CD4-positive, CD25-positive, alpha-beta regulatory T cell (primary cell): ENCODE results near the gene CTU2. TPM values are rescaled to one million over a fixed set of nuclear protein-coding genes. Genes with fewer than 3 reads are reported as not detected.

Experiments used
- ATAC-seq, 2 donors: fragments of 150-1000 bp; cut with Tn5 transposase; one replicate each; pipeline ENCODE4 v1.10.0; 2021; ENCODE audit warnings: low read depth in 2 of 2, moderate number of reproducible peaks in 2 of 2, moderate library complexity in 1 of 2
- DNase-seq, 3 donors: peaks; one replicate each; pipeline versions ENCODE4 v3.0.0 to v3.0.0-alpha.2; 2012 to 2022; ENCODE audit warnings: mixed read lengths in 1 of 3
- H3K27ac ChIP-seq: one replicate; pipeline ENCODE4 v1.7.0; 2013; ENCODE audit warnings: mild to moderate bottlenecking, low read length; ENCODE audit not compliant: insufficient read depth, poor library complexity, severe bottlenecking
- H3K27me3 ChIP-seq: one replicate; pipeline ENCODE4 v1.7.0; 2013; ENCODE audit warnings: low read length; ENCODE audit not compliant: control insufficient read depth, insufficient read depth
- H3K36me3 ChIP-seq: one replicate; pipeline ENCODE4 v1.7.0; 2013; ENCODE audit warnings: mild to moderate bottlenecking, low read length, moderate library complexity; ENCODE audit not compliant: control insufficient read depth, insufficient read depth
- H3K4me1 ChIP-seq: 2 replicates; pipeline ENCODE4 v1.7.0; 2013; ENCODE audit warnings: mild to moderate bottlenecking, low read length; ENCODE audit not compliant: insufficient read depth, control insufficient read depth, poor library complexity, severe bottlenecking
- H3K4me3 ChIP-seq: one replicate; pipeline ENCODE4 v1.7.0; 2013; ENCODE audit warnings: low read depth, mild to moderate bottlenecking, low read length, moderate library complexity
- H3K9me3 ChIP-seq, 2 experiments: 1 replicate in 1 of 2; 2 replicates in 1 of 2; pipeline ENCODE4 v1.7.0; 2013; ENCODE audit warnings: low read length in 2 of 2, mild to moderate bottlenecking in 1 of 2, moderate library complexity in 1 of 2; ENCODE audit not compliant: control insufficient read depth in 2 of 2
- H3K27ac Mint-ChIP-seq, 3 donors: one replicate each; pipeline ENCODE4 v1.8.0; 2020 to 2022; ENCODE audit warnings: mild to moderate bottlenecking in 3 of 3, mixed read lengths in 3 of 3, moderate library complexity in 2 of 3
- H3K27me3 Mint-ChIP-seq: one replicate; pipeline ENCODE4 v1.8.0; 2022; ENCODE audit warnings: mild to moderate bottlenecking, mixed read lengths
- H3K36me3 Mint-ChIP-seq: one replicate; pipeline ENCODE4 v1.8.0; 2020; ENCODE audit warnings: mixed read lengths
- H3K4me1 Mint-ChIP-seq, 4 donors: one replicate each; pipeline ENCODE4 v1.8.0; 2020 to 2022; ENCODE audit warnings: mixed read lengths in 4 of 4, mild to moderate bottlenecking in 1 of 4
- H3K4me3 Mint-ChIP-seq, 4 donors: one replicate each; pipeline ENCODE4 v1.8.0; 2020 to 2022; ENCODE audit warnings: mild to moderate bottlenecking in 4 of 4, mixed read lengths in 4 of 4, moderate library complexity in 3 of 4
- H3K9me3 Mint-ChIP-seq, 7 donors: one replicate each; pipeline ENCODE4 v1.8.0; 2020 to 2022; ENCODE audit warnings: mixed read lengths in 7 of 7, mild to moderate bottlenecking in 3 of 7, moderate library complexity in 2 of 7
- polyA plus RNA-seq, 4 donors: library from polyadenylated mRNA; unstranded; fragments of 300-500 nt; fragmentation: Illumina TruSeq; gene quantifications; one replicate each; pipeline ENCODE4 v1.2.3, GENCODE V29; 2021
- total RNA-seq: library from RNA; stranded (reverse); gene quantifications from one replicate; pipeline ENCODE4 v1.2.3, GENCODE V29; 2022

CTU2 gene
- total RNA-seq (26.0 TPM), polyA plus RNA-seq (10 to 100 TPM; 11.8 to 14.0 (median 12.6) TPM)

DNA sequence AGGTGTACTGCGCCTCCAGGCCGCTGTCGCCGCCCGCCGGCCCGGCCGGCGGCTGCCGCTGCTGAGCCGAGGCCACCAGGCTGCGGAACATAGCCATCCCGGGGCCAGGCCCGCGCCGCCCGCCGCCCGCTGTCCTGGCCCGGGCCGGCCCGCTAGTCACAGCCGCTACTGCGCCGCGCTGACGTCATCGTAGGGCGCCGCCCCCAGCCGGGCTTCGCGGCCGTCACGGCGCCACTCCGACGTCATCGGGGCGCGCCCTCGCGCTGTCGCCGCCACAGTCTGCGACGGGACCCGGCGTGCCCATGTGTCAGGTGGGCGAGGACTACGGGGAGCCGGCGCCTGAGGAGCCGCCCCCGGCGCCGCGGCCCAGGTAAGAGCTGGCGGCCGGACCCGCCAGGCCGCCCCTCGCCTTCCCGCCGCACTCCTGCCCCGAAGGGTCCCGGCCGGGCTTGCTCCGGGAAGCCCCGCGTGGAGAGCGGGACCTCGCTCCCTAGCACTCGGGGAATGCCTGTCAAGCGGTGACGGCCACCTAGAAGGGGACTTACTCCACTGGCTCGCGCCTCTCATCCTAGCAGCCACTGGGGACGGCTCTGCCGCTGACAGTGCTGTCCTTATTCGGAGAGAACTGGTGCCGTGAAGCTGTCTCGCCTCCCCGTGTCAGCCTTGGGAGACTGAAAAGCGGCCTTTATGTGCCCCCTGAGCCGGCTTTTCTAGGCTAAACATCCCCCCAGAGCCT, at the start of gene CTU2, which contains the start of gene RNF166:
Gene CTU2 (plus strand): TSS at position 275 of the 736 bp plus-strand sequence. CDS start 28 bp downstream, at position 303.
Gene RNF166 (minus strand): TSS at position 180 of the 736 bp plus-strand sequence. CDS start 83 bp downstream, at position 97.
- no peaks in the 10 kb centered on the region for H3K9me3 ChIP-seq
- Mint-ChIP-seq H3K36me3 (peaks cover 5% of the 10 kb centered on the region), H3K4me3 (peak within 1 kb of the TSS; percentile 94 to 100 (median 96)), H3K4me1 (peaks cover 6 to 54% (median 19%) of the 10 kb centered on the region in 4 donors), H3K27ac (peak within 1 kb of the TSS; percentile 95 to 98 (median 97)), H3K27me3 (peaks cover 5% of the 10 kb centered on the region), H3K9me3 (peaks cover 0 to 3% (median 0%) of the 10 kb centered on the region in 7 donors)
- no peaks in the 10 kb centered on the region for H3K36me3 ChIP-seq
- ATAC-seq: peak; percentile 69 to 71
- H3K4me1 ChIP-seq: peaks cover 54% of the 10 kb centered on the region
- H3K4me3 ChIP-seq: peak within 1 kb of the TSS; percentile 89
- DNase-seq: peak; percentile 91 to 93 (median 91)
- no peaks in the 10 kb centered on the region for H3K27me3 ChIP-seq
- peak within 1 kb of the TSS; percentile 92 for H3K27ac ChIP-seq

- peaks cover 6% of the 10 kb centered on the region for H3K4me1 ChIP-seq
- H3K4me1 Mint-ChIP-seq: peaks cover 7 to 12% (median 10%) of the 10 kb centered on the region in 4 donors
- peaks cover 5% of the 10 kb centered on the region for H3K36me3 Mint-ChIP-seq
- H3K27ac Mint-ChIP-seq: no peak overlapping the region
- no peak overlapping the region for H3K27ac ChIP-seq
- H3K4me3 Mint-ChIP-seq: no peak overlapping the region
- no peaks in the 10 kb centered on the region for H3K9me3 ChIP-seq
- no peak overlapping the region for H3K4me3 ChIP-seq
- H3K36me3 ChIP-seq: no peaks in the 10 kb centered on the region
- H3K27me3 ChIP-seq: no peaks in the 10 kb centered on the region
- no peak for ATAC-seq
- H3K9me3 Mint-ChIP-seq: no peaks in the 10 kb centered on the region
- no peak for DNase-seq
- no peaks in the 10 kb centered on the region for H3K27me3 Mint-ChIP-seq
Measured at GRCh38 chr16:88657371-88657770, 48.9 kb upstream of the CTU2 start.

DNA sequence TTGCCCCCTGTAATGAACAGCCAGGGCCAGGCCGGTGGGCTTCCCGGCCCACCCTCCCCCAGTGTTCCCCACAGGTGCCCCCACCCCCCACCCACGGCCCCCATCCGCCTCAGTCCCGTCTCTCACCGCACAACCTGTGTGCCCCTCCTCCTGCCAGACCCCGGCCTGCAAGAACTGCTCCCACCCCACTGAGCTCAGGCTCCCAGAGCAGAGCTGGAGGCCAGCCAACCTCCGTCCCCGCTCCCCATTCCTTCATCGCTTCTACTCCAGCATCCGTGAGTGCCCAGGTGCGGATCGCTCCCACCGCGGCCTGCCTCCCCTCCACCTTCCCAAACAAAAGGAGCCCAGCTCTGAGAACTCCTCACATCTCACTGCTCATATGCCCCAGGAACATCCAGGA, 47.6 kb upstream of the CTU2 start:
- DNase-seq (no peak), ATAC-seq (no peak)
- H3K9me3 Mint-ChIP-seq: no peaks in the 10 kb centered on the region
- H3K9me3 ChIP-seq: no peaks in the 10 kb centered on the region
- H3K27ac ChIP-seq: no peak overlapping the region
- H3K27ac Mint-ChIP-seq: no peak overlapping the region
- H3K4me3 ChIP-seq: no peak overlapping the region
- H3K4me3 Mint-ChIP-seq: no peak overlapping the region
- peaks cover 14% of the 10 kb centered on the region for H3K4me1 ChIP-seq
- no peaks in the 10 kb centered on the region for H3K36me3 ChIP-seq
- H3K27me3 ChIP-seq: no peaks in the 10 kb centered on the region
- peaks cover 5% of the 10 kb centered on the region for H3K36me3 Mint-ChIP-seq
- H3K4me1 Mint-ChIP-seq: peaks cover 7 to 18% (median 13%) of the 10 kb centered on the region in 4 donors
- no peaks in the 10 kb centered on the region for H3K27me3 Mint-ChIP-seq

DNA sequence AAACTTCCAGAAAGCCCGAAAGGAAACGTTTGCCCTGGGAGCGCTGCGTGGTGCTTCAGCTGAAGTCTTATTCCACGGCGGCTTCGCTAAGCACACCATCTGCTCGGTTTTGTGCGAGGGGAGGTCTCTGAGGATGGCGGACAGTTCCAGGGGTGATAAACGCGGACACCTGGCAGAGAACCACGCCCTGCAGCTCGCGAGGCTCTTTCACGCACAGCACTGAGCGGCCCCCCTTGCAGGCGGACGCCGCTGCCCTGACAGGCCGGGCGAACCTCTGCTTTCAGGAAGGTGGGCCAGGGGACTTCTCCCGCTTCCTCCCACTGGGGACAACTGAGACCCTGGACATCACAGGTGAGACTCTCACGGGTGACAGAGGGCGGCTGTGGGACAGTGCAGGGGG, 47.1 kb upstream of the CTU2 start:
- H3K4me1 Mint-ChIP-seq: peaks cover 7 to 20% (median 13%) of the 10 kb centered on the region in 4 donors
- no peak for ATAC-seq
- peaks cover 5% of the 10 kb centered on the region for H3K36me3 Mint-ChIP-seq
- no peak overlapping the region for H3K27ac Mint-ChIP-seq
- H3K9me3 ChIP-seq: no peaks in the 10 kb centered on the region
- DNase-seq: no peak
- H3K27ac ChIP-seq: no peak overlapping the region
- peaks cover 18% of the 10 kb centered on the region for H3K4me1 ChIP-seq
- no peak overlapping the region for H3K4me3 Mint-ChIP-seq
- H3K36me3 ChIP-seq: no peaks in the 10 kb centered on the region
- H3K9me3 Mint-ChIP-seq: no peaks in the 10 kb centered on the region
- H3K4me3 ChIP-seq: no peak overlapping the region
- no peaks in the 10 kb centered on the region for H3K27me3 ChIP-seq
- no peaks in the 10 kb centered on the region for H3K27me3 Mint-ChIP-seq

- Mint-ChIP-seq H3K9me3 (no peaks in the 10 kb centered on the region), H3K4me1 (peaks cover 7 to 29% (median 13%) of the 10 kb centered on the region in 4 donors), H3K36me3 (no peaks in the 10 kb centered on the region), H3K27me3 (no peaks in the 10 kb centered on the region), H3K4me3 (peak overlapping the region; percentile 7 to 93 (median 72)), H3K27ac (peak overlapping the region in 1 of 3 donors; percentile 85)
- DNase-seq: no peak
- Histone ChIP-seq H3K4me3 (peak overlapping the region; percentile 26), H3K27ac (no peak overlapping the region), H3K36me3 (no peaks in the 10 kb centered on the region), H3K9me3 (no peaks in the 10 kb centered on the region), H3K4me1 (peaks cover 19% of the 10 kb centered on the region), H3K27me3 (no peaks in the 10 kb centered on the region)
- no peak for ATAC-seq
Measured at GRCh38 chr16:88661468-88661867, 44.8 kb upstream of the CTU2 start.

GRCh38 chr16:88662222-88662842, 44.0 kb upstream of the CTU2 start:
- peak overlapping the region; percentile 84 to 95 (median 92) for H3K4me3 Mint-ChIP-seq
- peak in 2 of 3 donors; percentile 16 to 27 for DNase-seq
- H3K4me1 Mint-ChIP-seq: peaks cover 7 to 29% (median 13%) of the 10 kb centered on the region in 4 donors
- peak overlapping the region; percentile 64 to 90 (median 85) for H3K27ac Mint-ChIP-seq
- no peaks in the 10 kb centered on the region for H3K9me3 Mint-ChIP-seq
- no peaks in the 10 kb centered on the region for H3K27me3 Mint-ChIP-seq
- peaks cover 19% of the 10 kb centered on the region for H3K4me1 ChIP-seq
- peak overlapping the region; percentile 59 for H3K4me3 ChIP-seq
- ATAC-seq: no peak
- no peaks in the 10 kb centered on the region for H3K9me3 ChIP-seq
- no peaks in the 10 kb centered on the region for H3K36me3 ChIP-seq
- peak overlapping the region; percentile 88 for H3K27ac ChIP-seq
- no peaks in the 10 kb centered on the region for H3K27me3 ChIP-seq
- peaks cover 2% of the 10 kb centered on the region for H3K36me3 Mint-ChIP-seq

GRCh38 chr16:88662843-88663606, 43.3 kb upstream of the CTU2 start, which contains the start of gene MVD:
Gene MVD, minus strand, starts transcription at chr16:88663091. Its CDS starts 11 bp downstream, at chr16:88663080.
- Histone ChIP-seq H3K27me3 (no peaks in the 10 kb centered on the region), H3K9me3 (no peaks in the 10 kb centered on the region), H3K36me3 (no peaks in the 10 kb centered on the region), H3K4me3 (peak within 1 kb of the TSS; percentile 59), H3K27ac (peak within 1 kb of the TSS; percentile 88), H3K4me1 (peaks cover 19% of the 10 kb centered on the region)
- peaks cover 3% of the 10 kb centered on the region for H3K36me3 Mint-ChIP-seq
- peak; percentile 98 to 99 for ATAC-seq
- H3K4me3 Mint-ChIP-seq: peak within 1 kb of the TSS; percentile 93 to 95 (median 94)
- H3K9me3 Mint-ChIP-seq: no peaks in the 10 kb centered on the region
- H3K27me3 Mint-ChIP-seq: no peaks in the 10 kb centered on the region
- peak; percentile 95 to 98 (median 95) for DNase-seq
- H3K4me1 Mint-ChIP-seq: peaks cover 7 to 29% (median 13%) of the 10 kb centered on the region in 4 donors
- peak within 1 kb of the TSS; percentile 85 to 96 (median 93) for H3K27ac Mint-ChIP-seq
